Mesenchymal stem cell (in vitro differentiated cells and primary cell): Measurements from ENCODE around the gene SORCS1.

Source experiments
- DNase-seq: peaks from one replicate; pipeline ENCODE4 v3.0.0-alpha.2; 2013
- H2AFZ ChIP-seq: one replicate; pipeline ENCODE4 v1.6.1; 2013; ENCODE audit warnings: low read depth, mild to moderate bottlenecking, control low read depth, inconsistent platforms, low read length, moderate library complexity
- H2AK5ac ChIP-seq: 2 replicates; pipeline ENCODE4 v1.6.1; 2013; ENCODE audit warnings: low read length, moderate library complexity, mild to moderate bottlenecking, inconsistent platforms; ENCODE audit not compliant: severe bottlenecking
- H2BK120ac ChIP-seq: one replicate; pipeline ENCODE4 v1.6.1; 2013; ENCODE audit warnings: low read depth, mild to moderate bottlenecking, inconsistent platforms, low read length, moderate library complexity
- H2BK12ac ChIP-seq, 2 experiments: one replicate each; pipeline ENCODE4 v1.6.1; 2013; ENCODE audit warnings: inconsistent platforms in 2 of 2, low read length in 2 of 2, mild to moderate bottlenecking in 2 of 2, moderate library complexity in 2 of 2, control low read depth in 1 of 2
- H2BK15ac ChIP-seq: one replicate; pipeline ENCODE4 v1.6.1; 2013; ENCODE audit warnings: mild to moderate bottlenecking, low read depth, inconsistent platforms; ENCODE audit not compliant: poor library complexity, severe bottlenecking
- H2BK5ac ChIP-seq: 2 replicates; pipeline ENCODE4 v1.6.1; 2013; ENCODE audit warnings: low read depth, mild to moderate bottlenecking, low read length, control low read depth, inconsistent platforms; ENCODE audit not compliant: poor library complexity, severe bottlenecking
- H3K14ac ChIP-seq, 2 experiments: one replicate each; pipeline ENCODE4 v1.6.1; 2013; ENCODE audit warnings: inconsistent platforms in 2 of 2, low read length in 2 of 2, control low read depth in 1 of 2, mild to moderate bottlenecking in 1 of 2, moderate library complexity in 1 of 2
- H3K18ac ChIP-seq, 2 experiments: one replicate each; pipeline ENCODE4 v1.6.1; 2013; ENCODE audit warnings: inconsistent platforms in 2 of 2, low read length in 2 of 2, control low read depth in 1 of 2, low read depth in 1 of 2, mild to moderate bottlenecking in 1 of 2
- H3K23ac ChIP-seq, 2 experiments: one replicate each; pipeline ENCODE4 v1.6.1; 2013; ENCODE audit warnings: inconsistent platforms in 2 of 2, low read length in 2 of 2, mild to moderate bottlenecking in 2 of 2, moderate library complexity in 2 of 2, control low read depth in 1 of 2
- H3K27ac ChIP-seq: 2 replicates; pipeline ENCODE4 v1.5.1; 2013; ENCODE audit warnings: mild to moderate bottlenecking, moderate library complexity, low read length, control low read depth, inconsistent platforms; ENCODE audit not compliant: poor library complexity, severe bottlenecking
- H3K27me3 ChIP-seq, 2 experiments: 2 replicates each; pipeline versions ENCODE4 v1.6.1 to v1.7.0; 2013; ENCODE audit warnings: low read length in 2 of 2, mild to moderate bottlenecking in 2 of 2, moderate library complexity in 2 of 2, control low read depth in 1 of 2, inconsistent platforms in 1 of 2; ENCODE audit not compliant: control insufficient read depth in 1 of 2, insufficient read depth in 1 of 2
- H3K36me3 ChIP-seq, 2 experiments: 2 replicates each; pipeline versions ENCODE4 v1.6.1 to v1.7.0; 2013; ENCODE audit warnings: low read length in 2 of 2, control low read depth in 1 of 2, inconsistent platforms in 1 of 2, low read depth in 1 of 2, mild to moderate bottlenecking in 1 of 2; ENCODE audit not compliant: insufficient read depth in 2 of 2, control insufficient read depth in 1 of 2
- H3K4ac ChIP-seq, 2 experiments: one replicate each; pipeline ENCODE4 v1.6.1; 2013; ENCODE audit warnings: inconsistent platforms in 2 of 2, low read length in 2 of 2, mild to moderate bottlenecking in 2 of 2, moderate library complexity in 2 of 2, control low read depth in 1 of 2, low read depth in 1 of 2
- H3K4me1 ChIP-seq: 2 replicates; pipeline ENCODE4 v1.6.1; 2013; ENCODE audit warnings: low read depth, low read length, control low read depth; ENCODE audit not compliant: control insufficient read depth, insufficient read depth
- H3K4me2 ChIP-seq: 2 replicates; pipeline ENCODE4 v1.6.1; 2013; ENCODE audit warnings: low read length, mild to moderate bottlenecking, inconsistent platforms; ENCODE audit not compliant: poor library complexity, severe bottlenecking
- H3K4me3 ChIP-seq, 2 experiments: 2 replicates each; pipeline versions ENCODE4 v1.5.1 to v1.7.0; 2013; ENCODE audit warnings: low read length in 2 of 2, mild to moderate bottlenecking in 2 of 2, control low read depth in 1 of 2, low read depth in 1 of 2; ENCODE audit not compliant: insufficient read depth in 1 of 2
- H3K79me1 ChIP-seq: replicated peaks from 2 replicates; pipeline ENCODE4 v1.6.1; 2013; ENCODE audit warnings: mild to moderate bottlenecking, control low read depth, low read length, inconsistent platforms; ENCODE audit not compliant: poor library complexity, severe bottlenecking
- H3K9ac ChIP-seq: 2 replicates; pipeline ENCODE4 v1.7.0; 2013; ENCODE audit warnings: mild to moderate bottlenecking, low read length, moderate library complexity
- H3K9me3 ChIP-seq: 2 replicates; pipeline ENCODE4 v1.7.0; 2013; ENCODE audit warnings: mild to moderate bottlenecking, low read length; ENCODE audit not compliant: control insufficient read depth
- H4K8ac ChIP-seq: one replicate; pipeline ENCODE4 v1.6.1; 2013; ENCODE audit warnings: inconsistent platforms, mild to moderate bottlenecking, low read length, moderate library complexity
- H4K91ac ChIP-seq: one replicate; pipeline ENCODE4 v1.6.1; 2013; ENCODE audit warnings: mild to moderate bottlenecking, low read length, inconsistent platforms
- WGBS: methylation state at CpG from one replicate; pipeline ENCODE4 v1.1.7; 2013; ENCODE audit warnings: mixed read lengths; 5-methylcytosine and 5-hydroxymethylcytosine counted together

The SORCS1 gene

DNA sequence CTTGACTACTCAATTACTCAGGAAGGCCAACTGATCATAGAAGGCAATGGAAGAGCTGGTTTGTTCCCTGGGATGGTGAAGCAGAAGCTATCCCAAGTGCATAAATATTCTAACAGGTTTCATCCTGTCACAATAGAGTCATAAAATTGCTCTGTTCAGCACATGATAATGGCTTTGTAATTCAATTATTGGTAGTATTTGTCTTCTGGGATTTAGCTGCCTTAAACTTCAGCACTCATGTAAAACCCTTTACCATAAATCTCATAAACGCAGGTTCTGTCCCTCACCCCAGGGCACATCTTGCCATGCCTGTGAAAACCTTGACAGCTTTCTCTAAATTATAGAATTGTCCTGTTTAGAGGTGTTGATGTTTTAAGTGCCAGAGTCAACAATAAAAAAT lies 417.6 kb downstream of the SORCS1 start:
- Histone ChIP-seq H3K23ac (no peak overlapping the region), H3K79me1 (no peaks in the 10 kb centered on the region), H3K9ac (no peak overlapping the region), H2BK5ac (no peak overlapping the region), H3K18ac (no peak overlapping the region), H2BK120ac (no peak overlapping the region), H4K8ac (no peak overlapping the region), H3K4ac (no peak overlapping the region), H2AK5ac (no peak overlapping the region), H3K27ac (no peak overlapping the region), H3K4me2 (no peak overlapping the region), H3K14ac (no peak overlapping the region), H3K4me3 (no peak overlapping the region), H2AFZ (no peak overlapping the region), H2BK12ac (no peak overlapping the region), H2BK15ac (no peak overlapping the region), H3K9me3 (no peaks in the 10 kb centered on the region), H3K4me1 (no peaks in the 10 kb centered on the region), H4K91ac (no peak overlapping the region), H3K27me3 (no peaks in the 10 kb centered on the region), H3K36me3 (no peaks in the 10 kb centered on the region)
- WGBS = no CpG with 5 or more reads among the region's 1 CpG
- DNase-seq = no peak

DNA sequence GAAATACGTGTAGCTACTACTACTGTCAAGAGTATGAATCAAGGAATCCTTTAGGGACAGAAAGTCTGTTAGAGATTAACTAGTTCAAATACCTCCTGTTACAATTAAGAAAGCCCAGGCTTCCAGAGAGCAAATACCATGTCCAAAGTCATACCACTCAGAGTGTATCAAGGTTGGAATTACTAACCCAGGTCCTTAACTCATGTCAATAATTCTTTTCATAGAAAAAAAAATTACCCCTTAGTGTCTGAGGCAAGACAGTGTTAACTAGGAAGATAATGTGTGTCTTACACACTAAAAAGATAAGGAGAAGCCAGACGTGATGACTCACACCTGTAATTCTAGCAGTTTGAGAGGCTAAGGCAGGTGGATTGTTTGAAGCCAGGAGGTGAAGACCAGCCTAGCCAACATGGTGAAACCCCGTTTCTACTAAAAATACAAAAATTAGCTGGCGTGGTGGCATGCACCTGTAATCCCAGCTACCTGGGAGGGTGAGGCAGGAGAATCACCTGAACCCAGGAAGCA lies 423.4 kb downstream of the SORCS1 start:
- H3K9ac ChIP-seq = no peak overlapping the region
- H3K27me3 ChIP-seq = no peaks in the 10 kb centered on the region
- no peak overlapping the region for H2AFZ ChIP-seq
- H2BK120ac ChIP-seq = no peak overlapping the region
- no peak overlapping the region for H3K14ac ChIP-seq
- H2AK5ac ChIP-seq = no peak overlapping the region
- H3K4me3 ChIP-seq = no peak overlapping the region
- no peak overlapping the region for H4K8ac ChIP-seq
- H4K91ac ChIP-seq = no peak overlapping the region
- no peak overlapping the region for H3K18ac ChIP-seq
- no peaks in the 10 kb centered on the region for H3K4me1 ChIP-seq
- H3K4ac ChIP-seq = no peak overlapping the region
- H3K79me1 ChIP-seq = no peaks in the 10 kb centered on the region
- no peak overlapping the region for H2BK5ac ChIP-seq
- DNase-seq = no peak
- H2BK12ac ChIP-seq = no peak overlapping the region
- no peak overlapping the region for H2BK15ac ChIP-seq
- H3K36me3 ChIP-seq = no peaks in the 10 kb centered on the region
- H3K23ac ChIP-seq = no peak overlapping the region
- WGBS = 74% methylated on average over 4 of the region's 4 CpGs
- no peak overlapping the region for H3K4me2 ChIP-seq
- no peaks in the 10 kb centered on the region for H3K9me3 ChIP-seq
- H3K27ac ChIP-seq = no peak overlapping the region

DNA sequence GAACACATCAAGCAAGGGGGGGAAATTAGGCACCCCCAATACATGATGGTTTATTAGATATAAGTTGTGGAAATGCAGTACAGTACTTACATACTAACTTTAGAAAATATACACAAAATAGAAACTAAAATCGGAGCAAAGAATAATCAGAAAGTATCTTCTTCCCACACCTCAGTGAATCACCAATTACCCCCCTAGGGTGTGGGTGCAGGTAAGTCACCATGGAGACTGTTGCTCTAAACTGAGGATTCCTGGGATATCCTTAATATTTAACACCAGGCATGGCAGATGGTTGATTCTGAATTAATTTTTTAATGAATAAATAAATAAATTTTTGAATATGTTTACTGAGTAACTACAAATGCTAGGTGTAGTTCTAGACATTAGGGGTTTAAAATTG lies 424.4 kb downstream of the SORCS1 start:
- no peaks in the 10 kb centered on the region for H3K27me3 ChIP-seq
- no peak overlapping the region for H3K4me3 ChIP-seq
- no peak for DNase-seq
- H3K14ac ChIP-seq = no peak overlapping the region
- no peak overlapping the region for H3K27ac ChIP-seq
- no CpG with 5 or more reads among the region's 1 CpG for WGBS
- no peak overlapping the region for H4K91ac ChIP-seq
- no peaks in the 10 kb centered on the region for H3K79me1 ChIP-seq
- H2BK12ac ChIP-seq = no peak overlapping the region
- no peak overlapping the region for H2AK5ac ChIP-seq
- no peaks in the 10 kb centered on the region for H3K36me3 ChIP-seq
- no peak overlapping the region for H3K9ac ChIP-seq
- no peak overlapping the region for H2BK5ac ChIP-seq
- no peak overlapping the region for H2BK15ac ChIP-seq
- H3K23ac ChIP-seq = no peak overlapping the region
- H3K4me1 ChIP-seq = no peaks in the 10 kb centered on the region
- no peak overlapping the region for H2AFZ ChIP-seq
- no peak overlapping the region for H2BK120ac ChIP-seq
- H4K8ac ChIP-seq = no peak overlapping the region
- no peaks in the 10 kb centered on the region for H3K9me3 ChIP-seq
- no peak overlapping the region for H3K18ac ChIP-seq
- H3K4ac ChIP-seq = no peak overlapping the region
- no peak overlapping the region for H3K4me2 ChIP-seq

DNA sequence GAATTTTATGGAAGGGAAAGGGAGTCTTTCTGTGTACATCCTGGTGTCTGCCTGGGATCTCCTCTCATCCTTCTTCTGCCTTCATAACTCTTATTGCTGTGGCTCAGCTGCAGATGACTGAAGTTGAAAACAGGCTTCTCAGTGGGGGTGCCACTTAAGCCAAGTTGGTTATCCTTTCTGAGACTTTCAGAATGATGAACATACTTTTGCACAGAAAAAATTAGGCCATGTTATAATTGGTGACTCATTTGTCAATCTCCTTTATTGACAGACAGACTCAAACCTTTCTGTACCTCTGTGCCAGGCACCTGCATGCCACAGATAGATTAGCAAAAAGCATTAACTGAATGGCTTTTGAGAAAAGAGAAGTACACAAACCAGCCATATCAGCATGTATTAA lies 430.3 kb downstream of the SORCS1 start:
- H3K36me3 ChIP-seq = no peaks in the 10 kb centered on the region
- H3K4ac ChIP-seq = no peak overlapping the region
- no peak overlapping the region for H2AK5ac ChIP-seq
- no peaks in the 10 kb centered on the region for H3K9me3 ChIP-seq
- no peaks in the 10 kb centered on the region for H3K79me1 ChIP-seq
- H2BK15ac ChIP-seq = no peak overlapping the region
- no peak overlapping the region for H4K8ac ChIP-seq
- no peaks in the 10 kb centered on the region for H3K27me3 ChIP-seq
- no peak overlapping the region for H4K91ac ChIP-seq
- H3K14ac ChIP-seq = no peak overlapping the region
- no peak overlapping the region for H2AFZ ChIP-seq
- H2BK5ac ChIP-seq = no peak overlapping the region
- DNase-seq = no peak
- H2BK120ac ChIP-seq = no peak overlapping the region
- H3K23ac ChIP-seq = no peak overlapping the region
- no peak overlapping the region for H3K18ac ChIP-seq
- H3K9ac ChIP-seq = no peak overlapping the region
- no peaks in the 10 kb centered on the region for H3K4me1 ChIP-seq
- no peak overlapping the region for H3K27ac ChIP-seq
- no peak overlapping the region for H3K4me3 ChIP-seq
- H2BK12ac ChIP-seq = no peak overlapping the region
- no peak overlapping the region for H3K4me2 ChIP-seq
